Measurements from ENCODE around the gene AIFM3.
"Not testable (repeated sequence)": the region's sequence is repeated elsewhere in the genome, so short reads cannot be mapped to it uniquely, and the experiment has no call there.

Gene AIFM3

DNA sequence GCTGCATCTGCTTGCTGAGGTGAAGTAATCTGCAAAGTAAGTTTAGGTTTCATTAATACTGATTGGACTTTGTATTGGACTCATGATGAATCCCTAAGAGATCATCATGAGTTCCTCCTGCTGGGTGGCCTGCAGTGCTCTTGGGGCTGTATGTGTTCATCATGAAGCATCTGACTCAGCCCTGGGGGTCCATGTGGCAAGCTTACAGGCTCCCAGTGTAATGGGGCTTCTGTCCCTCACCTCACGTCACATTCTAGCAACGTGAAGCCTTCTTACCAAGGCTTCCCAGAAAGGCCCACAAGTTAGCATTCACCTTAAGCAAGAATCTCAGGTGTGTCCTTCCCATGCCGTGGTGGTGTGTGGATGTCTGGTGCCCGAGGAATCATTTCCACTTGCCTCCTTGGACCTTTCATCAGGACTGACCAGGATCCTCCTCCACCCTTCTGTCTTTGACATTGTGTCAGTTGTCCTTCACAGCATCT lies 26.1 kb upstream of the AIFM3 start:
- no peak overlapping the region for H3K4me2 ChIP-seq (ENCODE audit: low read length)

DNA sequence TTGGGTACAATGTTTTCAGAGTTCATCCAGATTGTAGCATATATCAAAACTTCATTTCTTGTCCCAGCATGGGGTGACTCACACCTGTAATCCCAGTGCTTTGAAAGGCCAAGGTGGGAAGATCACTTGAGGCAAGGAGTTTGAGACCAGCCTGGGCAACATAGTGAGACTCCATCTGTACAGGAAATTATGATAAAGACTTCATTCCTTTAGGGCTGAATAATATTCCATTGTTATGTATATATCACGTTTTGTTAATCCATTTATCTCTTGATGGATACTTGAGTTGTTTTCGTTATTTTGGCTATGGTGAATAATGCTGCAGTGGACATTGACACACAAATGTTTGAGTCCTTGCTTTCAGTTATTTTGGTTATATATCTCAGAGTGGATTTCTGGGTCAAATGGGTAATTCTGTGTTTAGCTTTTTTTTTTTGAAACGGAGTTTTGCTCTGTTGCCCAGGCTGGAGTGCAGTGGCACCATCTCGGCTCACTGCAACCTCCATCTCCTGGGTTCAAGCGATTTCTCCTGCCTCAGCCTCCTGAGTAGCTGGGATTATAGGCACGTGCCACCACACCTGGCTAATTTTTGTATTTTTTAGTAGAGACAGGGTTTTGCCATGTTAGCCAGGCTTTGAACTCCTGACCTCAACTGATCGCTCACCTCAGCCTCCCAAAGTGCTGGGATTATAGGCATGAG lies 24.7 kb upstream of the AIFM3 start:
- Histone ChIP-seq H3K79me2 (ENCODE audit: low read length) (peaks cover 100% of the 10 kb centered on the region), H4K20me1 (ENCODE audit: insufficient read depth, low read length) (peaks cover 96% of the 10 kb centered on the region), H3K36me3 (replicated peaks; ENCODE audit: low read depth, low read length) (peaks cover 31% of the 10 kb centered on the region), H3K4me1 (ENCODE audit: low read length) (peaks cover 15% of the 10 kb centered on the region)
- not testable (repeated sequence) for H3K27ac ChIP-seq (ENCODE audit: low read length); H3K4me3 ChIP-seq (ENCODE audit: low read length); H3K4me2 ChIP-seq (ENCODE audit: low read length); H3K9ac ChIP-seq (ENCODE audit: low read length); H3K27me3 ChIP-seq (ENCODE audit: low read depth, low read length); H3K9me3 ChIP-seq (ENCODE audit: insufficient read depth, low read length); H2AFZ ChIP-seq (ENCODE audit: low read depth, low read length)

More for the DNA sequence above, 26.1 kb upstream of the AIFM3 start:
- Histone ChIP-seq H3K4me3 (ENCODE audit: low read length) (no peak overlapping the region), H3K79me2 (ENCODE audit: low read length) (peaks cover 100% of the 10 kb centered on the region), H3K9ac (ENCODE audit: low read length) (no peak overlapping the region), H2AFZ (ENCODE audit: low read depth, low read length) (no peak overlapping the region), H4K20me1 (ENCODE audit: insufficient read depth, low read length) (peaks cover 96% of the 10 kb centered on the region), H3K4me1 (ENCODE audit: low read length) (peaks cover 24% of the 10 kb centered on the region), H3K27me3 (ENCODE audit: low read depth, low read length) (no peaks in the 10 kb centered on the region), H3K36me3 (replicated peaks; ENCODE audit: low read depth, low read length) (peaks cover 42% of the 10 kb centered on the region), H3K27ac (ENCODE audit: low read length) (no peak overlapping the region), H3K9me3 (ENCODE audit: insufficient read depth, low read length) (no peaks in the 10 kb centered on the region)
- no peak for TF ChIP-seq EZH2phosphoT487 (IDR thresholded peaks at IDR 0.05; ENCODE audit: low read depth)
- TF ChIP-seq, protein P1, sequence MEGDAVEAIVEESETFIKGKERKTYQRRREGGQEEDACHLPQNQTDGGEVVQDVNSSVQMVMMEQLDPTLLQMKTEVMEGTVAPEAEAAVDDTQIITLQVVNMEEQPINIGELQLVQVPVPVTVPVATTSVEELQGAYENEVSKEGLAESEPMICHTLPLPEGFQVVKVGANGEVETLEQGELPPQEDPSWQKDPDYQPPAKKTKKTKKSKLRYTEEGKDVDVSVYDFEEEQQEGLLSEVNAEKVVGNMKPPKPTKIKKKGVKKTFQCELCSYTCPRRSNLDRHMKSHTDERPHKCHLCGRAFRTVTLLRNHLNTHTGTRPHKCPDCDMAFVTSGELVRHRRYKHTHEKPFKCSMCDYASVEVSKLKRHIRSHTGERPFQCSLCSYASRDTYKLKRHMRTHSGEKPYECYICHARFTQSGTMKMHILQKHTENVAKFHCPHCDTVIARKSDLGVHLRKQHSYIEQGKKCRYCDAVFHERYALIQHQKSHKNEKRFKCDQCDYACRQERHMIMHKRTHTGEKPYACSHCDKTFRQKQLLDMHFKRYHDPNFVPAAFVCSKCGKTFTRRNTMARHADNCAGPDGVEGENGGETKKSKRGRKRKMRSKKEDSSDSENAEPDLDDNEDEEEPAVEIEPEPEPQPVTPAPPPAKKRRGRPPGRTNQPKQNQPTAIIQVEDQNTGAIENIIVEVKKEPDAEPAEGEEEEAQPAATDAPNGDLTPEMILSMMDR (IDR thresholded peaks at IDR 0.05; ENCODE audit: low read depth, low read length), result no peak

DNA sequence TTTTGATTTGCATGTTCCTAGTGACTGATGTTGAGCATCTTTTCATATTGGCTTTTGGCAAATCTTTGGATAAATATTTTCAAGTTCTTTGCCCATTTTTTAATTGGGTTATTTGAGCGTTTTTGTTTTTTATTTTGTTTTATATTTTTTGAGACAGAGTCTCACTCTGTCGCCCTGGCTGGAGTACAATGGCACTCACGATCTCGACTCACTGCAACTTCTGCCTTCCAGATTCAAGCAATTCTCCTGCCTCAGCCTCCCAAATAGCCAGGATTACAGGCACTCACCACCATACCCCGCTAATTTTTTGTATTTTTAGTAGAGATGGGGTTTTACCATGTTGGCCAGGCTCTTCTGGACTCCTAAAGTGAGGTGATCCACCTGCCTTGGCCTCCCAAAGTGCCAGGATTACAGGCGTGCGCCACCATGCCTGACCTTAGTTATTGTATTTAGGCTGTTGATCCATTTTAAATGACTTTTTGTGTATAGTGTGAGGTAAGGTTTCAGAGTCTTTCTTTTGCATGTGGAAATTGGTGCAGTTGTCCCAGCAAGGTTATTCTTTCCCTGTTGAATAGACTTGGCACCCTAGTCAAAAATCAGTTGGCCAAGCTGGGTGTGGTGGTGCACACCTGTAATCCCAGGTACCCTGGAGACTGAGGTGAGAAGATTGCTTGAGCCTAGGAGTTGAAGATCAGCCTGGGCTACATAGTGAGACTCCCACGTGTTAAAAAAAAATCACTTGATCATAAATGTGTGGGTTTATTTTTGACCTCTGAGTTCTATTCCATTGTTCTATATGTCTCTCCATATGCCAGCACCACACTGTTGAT lies 23.7 kb upstream of the AIFM3 start:
- Histone ChIP-seq H2AFZ (ENCODE audit: low read depth, low read length) (no peak overlapping the region), H3K4me2 (ENCODE audit: low read length) (no peak overlapping the region), H3K4me1 (ENCODE audit: low read length) (peaks cover 9% of the 10 kb centered on the region; the same call in 1 of the 2 replicates), H3K36me3 (replicated peaks; ENCODE audit: low read depth, low read length) (peaks cover 32% of the 10 kb centered on the region), H3K4me3 (ENCODE audit: low read length) (no peak overlapping the region), H3K27ac (ENCODE audit: low read length) (no peak overlapping the region), H3K9me3 (ENCODE audit: insufficient read depth, low read length) (no peaks in the 10 kb centered on the region), H3K9ac (ENCODE audit: low read length) (no peak overlapping the region), H3K79me2 (ENCODE audit: low read length) (peaks cover 100% of the 10 kb centered on the region), H4K20me1 (ENCODE audit: insufficient read depth, low read length) (peaks cover 94% of the 10 kb centered on the region), H3K27me3 (ENCODE audit: low read depth, low read length) (no peaks in the 10 kb centered on the region)
- TF ChIP-seq, protein P1 (IDR thresholded peaks at IDR 0.05; ENCODE audit: low read depth, low read length), result no peak
- no peak for TF ChIP-seq EZH2phosphoT487 (IDR thresholded peaks at IDR 0.05; ENCODE audit: low read depth)

DNA sequence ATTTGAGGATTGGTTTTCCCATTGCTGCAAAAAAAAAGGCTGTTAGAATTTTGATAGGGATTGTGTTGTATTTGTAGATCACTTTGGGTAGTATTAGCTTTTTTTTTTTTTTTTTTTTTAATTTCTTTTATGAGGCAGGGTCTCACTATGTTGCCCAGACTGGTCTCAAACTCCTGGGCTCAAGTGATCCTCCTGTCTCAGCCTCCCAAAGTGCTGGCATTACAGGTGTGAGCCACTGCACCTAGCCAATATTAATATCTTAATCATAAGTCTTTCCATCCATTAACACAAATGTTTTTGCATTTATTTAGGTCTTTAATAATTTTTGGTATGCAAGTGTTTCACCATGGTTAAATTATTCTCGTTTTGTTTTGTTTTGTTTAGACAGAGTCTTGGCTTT lies 23.0 kb upstream of the AIFM3 start:
- TF ChIP-seq, protein P1 (IDR thresholded peaks at IDR 0.05; ENCODE audit: low read depth, low read length), result no peak
- no peak for TF ChIP-seq EZH2phosphoT487 (IDR thresholded peaks at IDR 0.05; ENCODE audit: low read depth)
- H3K4me2 ChIP-seq (ENCODE audit: low read length), result no peak overlapping the region
- no peaks in the 10 kb centered on the region for H3K27me3 ChIP-seq (ENCODE audit: low read depth, low read length)
- H3K4me1 ChIP-seq (ENCODE audit: low read length), result peaks cover 9% of the 10 kb centered on the region; the same call in 1 of the 2 replicates
- no peaks in the 10 kb centered on the region for H3K9me3 ChIP-seq (ENCODE audit: insufficient read depth, low read length)
- H3K4me3 ChIP-seq (ENCODE audit: low read length), result no peak overlapping the region
- no peak overlapping the region for H2AFZ ChIP-seq (ENCODE audit: low read depth, low read length)
- no peak overlapping the region for H3K27ac ChIP-seq (ENCODE audit: low read length)
- no peak overlapping the region for H3K9ac ChIP-seq (ENCODE audit: low read length)
- peaks cover 94% of the 10 kb centered on the region for H4K20me1 ChIP-seq (ENCODE audit: insufficient read depth, low read length)
- H3K36me3 ChIP-seq (replicated peaks; ENCODE audit: low read depth, low read length), result peaks cover 32% of the 10 kb centered on the region
- H3K79me2 ChIP-seq (ENCODE audit: low read length), result peaks cover 100% of the 10 kb centered on the region

Data from OCI-LY3 (cell line).